OCI-LY1 (cell line): ENCODE results near the gene ENO3.

Experiments used
- H2AFZ ChIP-seq: fragments of 200-600 bp; sonication (generic), shearing (Covaris generic); 2 replicates; pipeline ENCODE4 v1.6.0; 2014; ENCODE audit warnings: antibody characterized with exemption, mild to moderate bottlenecking, low read length
- H3F3A ChIP-seq: fragments of 200-600 bp; sonication (generic), shearing (Covaris generic); 2 replicates; pipeline ENCODE4 v1.6.0; 2014; ENCODE audit warnings: mild to moderate bottlenecking, antibody characterized with exemption, low read length, moderate library complexity; ENCODE audit not compliant: insufficient read depth
- H3K27ac ChIP-seq: fragments of 200-600 bp; sonication (generic); 2 replicates; pipeline ENCODE4 v1.5.1; 2014; ENCODE audit warnings: low read length, mixed run types, mild to moderate bottlenecking, low read depth; ENCODE audit not compliant: poor library complexity, severe bottlenecking
- H3K27me3 ChIP-seq: fragments of 200-600 bp; sonication (generic); 2 replicates; pipeline ENCODE4 v1.6.0; 2014; ENCODE audit warnings: antibody characterized with exemption, mild to moderate bottlenecking, low read length, moderate library complexity; ENCODE audit not compliant: insufficient read depth
- H3K36me3 ChIP-seq: fragments of 200-600 bp; sonication (generic); 2 replicates; pipeline ENCODE4 v1.6.1; 2014; ENCODE audit warnings: mild to moderate bottlenecking, antibody characterized with exemption, low read length, moderate library complexity, mixed read lengths; ENCODE audit not compliant: insufficient read depth
- H3K4me1 ChIP-seq: fragments of 200-600 bp; sonication (generic); 2 replicates; pipeline ENCODE4 v1.5.1; 2014; ENCODE audit warnings: mild to moderate bottlenecking, low read length, moderate library complexity; ENCODE audit not compliant: insufficient read depth, severe bottlenecking
- H3K4me2 ChIP-seq: fragments of 200-600 bp; sonication (generic), shearing (Covaris generic); 2 replicates; pipeline ENCODE4 v1.6.1; 2014; ENCODE audit warnings: low read length
- H3K4me3 ChIP-seq: fragments of 200-600 bp; sonication (generic); 2 replicates; pipeline ENCODE4 v1.5.1; 2014; ENCODE audit warnings: low read length, low read depth, mild to moderate bottlenecking, mixed read lengths; ENCODE audit not compliant: poor library complexity, severe bottlenecking
- H3K79me2 ChIP-seq: fragments of 200-600 bp; shearing (Covaris generic); 2 replicates; pipeline ENCODE4 v1.6.1; 2016; ENCODE audit warnings: mixed run types, low read length, mixed read lengths; ENCODE audit not compliant: insufficient read depth
- H3K9ac ChIP-seq: fragments of 200-600 bp; sonication (generic), shearing (Covaris generic); 2 replicates; pipeline ENCODE4 v1.6.1; 2014; ENCODE audit warnings: mild to moderate bottlenecking, low read length, mixed read lengths
- H3K9me2 ChIP-seq: fragments of 200-600 bp; sonication (generic), shearing (Covaris generic); 2 replicates; pipeline ENCODE4 v1.6.1; 2014; ENCODE audit warnings: low read depth, mild to moderate bottlenecking, low read length, mixed read lengths
- H3K9me3 ChIP-seq: fragments of 200-600 bp; shearing (Covaris generic); 2 replicates; pipeline ENCODE4 v1.6.1; 2014; ENCODE audit warnings: low read length, mixed read lengths
- H4K20me1 ChIP-seq: fragments of 200-600 bp; sonication (generic), shearing (Covaris generic); 2 replicates; pipeline ENCODE4 v1.6.0; 2016; ENCODE audit warnings: mild to moderate bottlenecking, low read length; ENCODE audit not compliant: insufficient read depth
- EZH2 ChIP-seq: fragments of 200-600 bp; sonication (generic), shearing (Covaris generic); IDR thresholded peaks from 2 replicates; pipeline ENCODE4 v1.8.0; 2017; ENCODE audit warnings: borderline replicate concordance, mixed run types, mild to moderate bottlenecking, antibody characterized with exemption, low read length, moderate library complexity, mixed read lengths
- TF ChIP-seq, protein P1 (sequence below): fragments of 200-600 bp; sonication (generic), shearing (Covaris generic); IDR thresholded peaks from 2 replicates; pipeline ENCODE4 v1.5.1; 2017; ENCODE audit warnings: mild to moderate bottlenecking, antibody characterized with exemption, low read length, moderate library complexity, mixed read lengths

Gene ENO3

DNA sequence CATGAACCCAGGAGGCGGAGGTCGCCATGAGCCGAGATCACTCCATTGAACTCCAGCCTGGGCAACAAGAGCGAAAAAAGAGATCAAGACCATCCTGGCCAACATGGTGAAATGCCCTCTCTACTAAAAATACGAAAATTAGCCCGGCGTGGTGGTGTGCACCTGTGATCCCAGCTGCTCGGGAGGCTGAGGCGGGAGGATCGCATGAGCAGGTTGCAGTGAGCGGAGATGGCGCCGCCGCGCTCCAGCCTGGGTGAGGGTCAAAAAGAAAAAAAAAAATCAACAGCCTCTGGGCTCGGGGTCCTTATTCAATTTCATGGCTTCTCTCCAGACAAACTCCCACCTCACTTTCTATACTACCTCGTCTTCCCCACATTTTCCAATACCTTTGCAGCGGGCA lies 22.0 kb upstream of the ENO3 start:
- H3K36me3 ChIP-seq, result peaks cover 9% of the 10 kb centered on the region
- no peak for TF ChIP-seq EZH2
- TF ChIP-seq, protein P1, sequence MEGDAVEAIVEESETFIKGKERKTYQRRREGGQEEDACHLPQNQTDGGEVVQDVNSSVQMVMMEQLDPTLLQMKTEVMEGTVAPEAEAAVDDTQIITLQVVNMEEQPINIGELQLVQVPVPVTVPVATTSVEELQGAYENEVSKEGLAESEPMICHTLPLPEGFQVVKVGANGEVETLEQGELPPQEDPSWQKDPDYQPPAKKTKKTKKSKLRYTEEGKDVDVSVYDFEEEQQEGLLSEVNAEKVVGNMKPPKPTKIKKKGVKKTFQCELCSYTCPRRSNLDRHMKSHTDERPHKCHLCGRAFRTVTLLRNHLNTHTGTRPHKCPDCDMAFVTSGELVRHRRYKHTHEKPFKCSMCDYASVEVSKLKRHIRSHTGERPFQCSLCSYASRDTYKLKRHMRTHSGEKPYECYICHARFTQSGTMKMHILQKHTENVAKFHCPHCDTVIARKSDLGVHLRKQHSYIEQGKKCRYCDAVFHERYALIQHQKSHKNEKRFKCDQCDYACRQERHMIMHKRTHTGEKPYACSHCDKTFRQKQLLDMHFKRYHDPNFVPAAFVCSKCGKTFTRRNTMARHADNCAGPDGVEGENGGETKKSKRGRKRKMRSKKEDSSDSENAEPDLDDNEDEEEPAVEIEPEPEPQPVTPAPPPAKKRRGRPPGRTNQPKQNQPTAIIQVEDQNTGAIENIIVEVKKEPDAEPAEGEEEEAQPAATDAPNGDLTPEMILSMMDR, result no peak

GRCh38 chr17:4931963-4932362 lies 19.0 kb upstream of the ENO3 start, which contains the start of gene GP1BA:
Gene GP1BA, plus strand, starts transcription at chr17:4932277. Its CDS starts 328 bp downstream, at chr17:4932605.
- H3K9me3 ChIP-seq, result no peaks in the 10 kb centered on the region
- H3K79me2 ChIP-seq, result no peaks in the 10 kb centered on the region
- no peak within 1 kb of the TSS for H2AFZ ChIP-seq
- H3F3A ChIP-seq, result no peaks in the 10 kb centered on the region
- peaks cover 5% of the 10 kb centered on the region for H3K4me1 ChIP-seq
- H3K4me2 ChIP-seq, result no peak within 1 kb of the TSS
- peaks cover 23% of the 10 kb centered on the region for H3K36me3 ChIP-seq
- no peaks in the 10 kb centered on the region for H3K9me2 ChIP-seq
- no peaks in the 10 kb centered on the region for H3K27me3 ChIP-seq
- no peak within 1 kb of the TSS for H3K27ac ChIP-seq
- no peak within 1 kb of the TSS for H3K9ac ChIP-seq
- no peaks in the 10 kb centered on the region for H4K20me1 ChIP-seq
- no peak within 1 kb of the TSS for H3K4me3 ChIP-seq
- TF ChIP-seq EZH2, result no peak
- TF ChIP-seq, protein P1, result no peak

More for the DNA sequence above, 22.0 kb upstream of the ENO3 start:
- no peak overlapping the region for H2AFZ ChIP-seq
- no peak overlapping the region for H3K9ac ChIP-seq
- H3K9me2 ChIP-seq, result no peaks in the 10 kb centered on the region
- no peaks in the 10 kb centered on the region for H3K4me1 ChIP-seq
- H3F3A ChIP-seq, result no peaks in the 10 kb centered on the region
- H3K9me3 ChIP-seq, result no peaks in the 10 kb centered on the region
- H3K4me3 ChIP-seq, result no peak overlapping the region
- no peaks in the 10 kb centered on the region for H3K79me2 ChIP-seq
- H4K20me1 ChIP-seq, result no peaks in the 10 kb centered on the region
- no peak overlapping the region for H3K4me2 ChIP-seq
- no peak overlapping the region for H3K27ac ChIP-seq
- no peaks in the 10 kb centered on the region for H3K27me3 ChIP-seq

- Histone ChIP-seq H3K4me3 (no peak overlapping the region), H2AFZ (no peak overlapping the region), H3K79me2 (no peaks in the 10 kb centered on the region), H3F3A (no peaks in the 10 kb centered on the region), H3K9me2 (no peaks in the 10 kb centered on the region), H4K20me1 (no peaks in the 10 kb centered on the region), H3K27me3 (no peaks in the 10 kb centered on the region), H3K4me1 (peaks cover 5% of the 10 kb centered on the region), H3K9ac (no peak overlapping the region), H3K27ac (no peak overlapping the region), H3K36me3 (peaks cover 31% of the 10 kb centered on the region), H3K4me2 (no peak overlapping the region), H3K9me3 (no peaks in the 10 kb centered on the region)
- TF ChIP-seq, protein P1, result no peak
- TF ChIP-seq EZH2, result no peak
Measured at GRCh38 chr17:4932756-4933155, 18.2 kb upstream of the ENO3 start.
